HCT116 (cell line): ENCODE results near the gene NAA16. TPM values are rescaled to one million over a fixed set of nuclear protein-coding genes. Genes with fewer than 3 reads are reported as not detected.

ENCODE experiments used
- ATAC-seq: fragments of 200-7000 bp; cut with Tn5 transposase; 2 replicates; pipeline ENCODE4 v1.9.1; 2020; ENCODE audit warnings: mild to moderate bottlenecking, moderate library complexity
- BruUV-seq: library from RNA; stranded (reverse); fragments of 400-500 nt; replicated peaks from 2 replicates; lab custom pipeline; 2021; lab: Mats Ljungman, UMichigan
- CTCF ChIA-PET: fragments of 300-600 bp; sonication (Branson Sonifier 250); formaldehyde crosslinking; loops from one replicate; lab custom pipeline; 2021; ENCODE audit warnings: antibody characterized with exemption; lab: Charles Lee
- POLR2A ChIA-PET: fragments of 300-600, 350-600 bp; sonication (Branson Sonifier 250); formaldehyde crosslinking; loops from one replicate; lab custom pipeline; 2021; ENCODE audit warnings: antibody characterized with exemption; lab: Charles Lee
- RAD21 ChIA-PET, 2 experiments: fragments of 300-600 bp; sonication (Branson Sonifier 250); formaldehyde crosslinking; loops; one replicate each; lab custom pipeline; 2023; ENCODE audit warnings: low total read pairs in 2 of 2; ENCODE audit not compliant: uncharacterized antibody in 2 of 2, unreplicated experiment in 2 of 2, low non-redundant PET in 1 of 2; lab: Charles Lee
- DNase-seq: peaks from one replicate; pipeline ENCODE4 v3.0.0-alpha.2; 2010; ENCODE audit warnings: low read depth, low spot score
- H2AFZ ChIP-seq: fragments of 200-600 bp; shearing (Covaris generic), sonication (generic); 2 replicates; pipeline ENCODE4 v1.6.1; 2017; ENCODE audit warnings: low read depth, mixed run types, mixed read lengths, antibody characterized with exemption, low read length; ENCODE audit not compliant: poor library complexity, severe bottlenecking
- H3K27ac ChIP-seq: 2 replicates; pipeline ENCODE4 v1.5.1; 2012; ENCODE audit warnings: low read depth, low read length
- H3K27me3 ChIP-seq: fragments of 200-600 bp; sonication (generic); 2 replicates; pipeline ENCODE4 v1.6.1; 2016; ENCODE audit warnings: mixed run types, low read length, mixed read lengths; ENCODE audit not compliant: insufficient read depth
- H3K36me3 ChIP-seq, 2 experiments: fragments of 200-500 bp in 1 of 2; fragments of 200-600 bp in 1 of 2; sonication (Bioruptor generic) in 1 of 2; sonication (generic) in 1 of 2; 2 replicates each; pipeline versions ENCODE4 v1.5.1 to v1.6.1; 2014 to 2016; ENCODE audit warnings: low read length in 2 of 2, inconsistent platforms in 1 of 2, mixed read lengths in 1 of 2, mixed run types in 1 of 2; ENCODE audit not compliant: insufficient read depth in 2 of 2, control insufficient read depth in 1 of 2
- H3K4me1 ChIP-seq, 2 experiments: fragments of 200-600 bp in 1 of 2; sonication (generic) in 1 of 2; 2 replicates each; pipeline versions ENCODE4 v1.5.1 to v1.6.1; 2012 to 2017; ENCODE audit warnings: low read length in 2 of 2, inconsistent platforms in 1 of 2, mild to moderate bottlenecking in 1 of 2, mixed read lengths in 1 of 2, mixed run types in 1 of 2, moderate library complexity in 1 of 2; ENCODE audit not compliant: insufficient read depth in 2 of 2, control insufficient read depth in 1 of 2
- H3K4me2 ChIP-seq: fragments of 200-600 bp; sonication (generic); 2 replicates; pipeline ENCODE4 v1.6.1; 2017; ENCODE audit warnings: mixed run types, low read length, mixed read lengths
- H3K4me3 ChIP-seq, 2 experiments: fragments of 200-600 bp in 1 of 2; sonication (generic) in 1 of 2; replicated peaks in 1 of 2; 2 replicates each; pipeline ENCODE4 v1.5.1; 2011 to 2016; ENCODE audit warnings: low read length in 2 of 2, control low read depth in 1 of 2, low read depth in 1 of 2, mild to moderate bottlenecking in 1 of 2, mixed read lengths in 1 of 2, mixed run types in 1 of 2
- H3K79me2 ChIP-seq: fragments of 200-600 bp; sonication (generic); 2 replicates; pipeline ENCODE4 v1.6.1; 2017; ENCODE audit warnings: mild to moderate bottlenecking, mixed run types, low read length, moderate library complexity, mixed read lengths; ENCODE audit not compliant: insufficient read depth
- H3K9ac ChIP-seq: fragments of 200-600 bp; sonication (generic); 2 replicates; pipeline ENCODE4 v1.6.1; 2016; ENCODE audit warnings: low read length, mixed read lengths
- H3K9me2 ChIP-seq: fragments of 200-600 bp; sonication (generic), shearing (Covaris generic); 2 replicates; pipeline ENCODE4 v1.6.1; 2017; ENCODE audit warnings: mixed run types, mild to moderate bottlenecking, moderate library complexity; ENCODE audit not compliant: insufficient read depth
- H3K9me3 ChIP-seq, 2 experiments: fragments of 200-500 bp in 1 of 2; fragments of 200-600 bp in 1 of 2; sonication (Bioruptor generic) in 1 of 2; sonication (generic) in 1 of 2; 2 replicates each; pipeline ENCODE4 v1.6.1; 2014 to 2017; ENCODE audit warnings: low read length in 2 of 2, mixed read lengths in 2 of 2, inconsistent platforms in 1 of 2, low read depth in 1 of 2, mild to moderate bottlenecking in 1 of 2, mixed run types in 1 of 2, moderate library complexity in 1 of 2; ENCODE audit not compliant: control insufficient read depth in 1 of 2, insufficient read depth in 1 of 2
- H4K20me1 ChIP-seq: fragments of 200-600 bp; sonication (generic), shearing (Covaris generic); 2 replicates; pipeline ENCODE4 v1.6.1; 2017; ENCODE audit warnings: mixed run types, mild to moderate bottlenecking, moderate library complexity; ENCODE audit not compliant: insufficient read depth
- ATF3 ChIP-seq: IDR thresholded peaks from 2 replicates; pipeline ENCODE4 v1.6.1; 2012
- CBX3 ChIP-seq: IDR thresholded peaks from 2 replicates; pipeline ENCODE4 v1.6.1; 2012; ENCODE audit warnings: low read depth
- EGR1 ChIP-seq: IDR thresholded peaks from 2 replicates; pipeline ENCODE4 v1.6.1; 2012; ENCODE audit warnings: low read depth
- ELF1 ChIP-seq: IDR thresholded peaks from 2 replicates; pipeline ENCODE4 v1.6.1; 2012; ENCODE audit warnings: low read depth, borderline replicate concordance
- EZH2phosphoT487 ChIP-seq: fragments of 200-600 bp; IDR thresholded peaks from 2 replicates; pipeline ENCODE4 v1.6.1; 2018; ENCODE audit warnings: antibody characterized with exemption, borderline replicate concordance
- FOSL1 ChIP-seq: IDR thresholded peaks from 2 replicates; pipeline ENCODE4 v1.6.1; 2012; ENCODE audit warnings: low read depth
- JUND ChIP-seq: IDR thresholded peaks from 2 replicates; pipeline ENCODE4 v1.6.1; 2012
- POLR2A ChIP-seq: IDR thresholded peaks from 2 replicates; pipeline ENCODE4 v1.7.0; 2011; ENCODE audit warnings: borderline replicate concordance; ENCODE audit not compliant: insufficient read depth, insufficient read length; ENCODE audit errors: extremely low read depth
- POLR2AphosphoS5 ChIP-seq: IDR thresholded peaks from 2 replicates; pipeline ENCODE4 v1.6.1; 2011; ENCODE audit warnings: mild to moderate bottlenecking, low read depth, low read length, moderate library complexity
- RAD21 ChIP-seq: IDR thresholded peaks from 2 replicates; pipeline ENCODE4 v1.6.1; 2012; ENCODE audit warnings: low read depth, mild to moderate bottlenecking
- SIN3A ChIP-seq: IDR thresholded peaks from 2 replicates; pipeline ENCODE4 v1.6.1; 2012; ENCODE audit warnings: low read depth
- SP1 ChIP-seq: IDR thresholded peaks from 2 replicates; pipeline ENCODE4 v1.6.1; 2012; ENCODE audit warnings: low read depth
- TCF7L2 ChIP-seq: IDR thresholded peaks from 2 replicates; pipeline ENCODE4 v1.7.0; 2011; ENCODE audit warnings: borderline replicate concordance, inconsistent platforms; ENCODE audit not compliant: insufficient read depth, insufficient read length; ENCODE audit errors: extremely low read depth
- YY1 ChIP-seq: IDR thresholded peaks from 2 replicates; pipeline ENCODE4 v1.6.1; 2011; ENCODE audit warnings: low read length, low read depth, moderate library complexity, mild to moderate bottlenecking; ENCODE audit not compliant: insufficient replicate concordance; ENCODE audit errors: extremely low read depth
- ZFX ChIP-seq: fragments of 450-650 bp; IDR thresholded peaks from 2 replicates; pipeline ENCODE4 v1.6.1; 2017
- intact Hi-C: fragments of 100-400 bp; cut with micrococcal nuclease; formaldehyde crosslinking; loops from 2 replicates; pipeline ENCODE4 v1.10.0; 2022
- total RNA-seq: library from RNA; stranded (reverse); gene quantifications from one replicate; pipeline ENCODE4 v1.2.1, GENCODE V29; 2021; ENCODE audit not compliant: unreplicated experiment
- TF ChIP-seq, protein P1 (sequence below): IDR thresholded peaks from 2 replicates; pipeline ENCODE4 v1.6.1; 2012; ENCODE audit warnings: low read depth
- TF ChIP-seq, protein P2 (sequence below): IDR thresholded peaks from 2 replicates; pipeline ENCODE4 v1.6.1; 2011; ENCODE audit warnings: mild to moderate bottlenecking, low read length, moderate library complexity; ENCODE audit not compliant: insufficient replicate concordance; ENCODE audit errors: extremely low read depth

The NAA16 gene
- total RNA-seq, 1 experiment from 2014 or later: 19.1 TPM

GRCh38 chr13:41364043-41364442, 53.0 kb downstream of the NAA16 start:
- no peak overlapping the region for H3K4me2 ChIP-seq
- no peak overlapping the region for H3K9ac ChIP-seq
- no peaks in the 10 kb centered on the region for H3K9me2 ChIP-seq
- RAD21 ChIA-PET: no interaction called here
- DNase-seq (no peak), ATAC-seq (no peak)
- no peak overlapping the region for H3K27ac ChIP-seq
- H3K9me3 ChIP-seq: no peaks in the 10 kb centered on the region
- H2AFZ ChIP-seq: no peak overlapping the region
- BruUV-seq: no TSS peak
- no peaks in the 10 kb centered on the region for H3K27me3 ChIP-seq
- TF ChIP-seq ZFX (no peak), SP1 (no peak)
- TF ChIP-seq, protein P1, sequence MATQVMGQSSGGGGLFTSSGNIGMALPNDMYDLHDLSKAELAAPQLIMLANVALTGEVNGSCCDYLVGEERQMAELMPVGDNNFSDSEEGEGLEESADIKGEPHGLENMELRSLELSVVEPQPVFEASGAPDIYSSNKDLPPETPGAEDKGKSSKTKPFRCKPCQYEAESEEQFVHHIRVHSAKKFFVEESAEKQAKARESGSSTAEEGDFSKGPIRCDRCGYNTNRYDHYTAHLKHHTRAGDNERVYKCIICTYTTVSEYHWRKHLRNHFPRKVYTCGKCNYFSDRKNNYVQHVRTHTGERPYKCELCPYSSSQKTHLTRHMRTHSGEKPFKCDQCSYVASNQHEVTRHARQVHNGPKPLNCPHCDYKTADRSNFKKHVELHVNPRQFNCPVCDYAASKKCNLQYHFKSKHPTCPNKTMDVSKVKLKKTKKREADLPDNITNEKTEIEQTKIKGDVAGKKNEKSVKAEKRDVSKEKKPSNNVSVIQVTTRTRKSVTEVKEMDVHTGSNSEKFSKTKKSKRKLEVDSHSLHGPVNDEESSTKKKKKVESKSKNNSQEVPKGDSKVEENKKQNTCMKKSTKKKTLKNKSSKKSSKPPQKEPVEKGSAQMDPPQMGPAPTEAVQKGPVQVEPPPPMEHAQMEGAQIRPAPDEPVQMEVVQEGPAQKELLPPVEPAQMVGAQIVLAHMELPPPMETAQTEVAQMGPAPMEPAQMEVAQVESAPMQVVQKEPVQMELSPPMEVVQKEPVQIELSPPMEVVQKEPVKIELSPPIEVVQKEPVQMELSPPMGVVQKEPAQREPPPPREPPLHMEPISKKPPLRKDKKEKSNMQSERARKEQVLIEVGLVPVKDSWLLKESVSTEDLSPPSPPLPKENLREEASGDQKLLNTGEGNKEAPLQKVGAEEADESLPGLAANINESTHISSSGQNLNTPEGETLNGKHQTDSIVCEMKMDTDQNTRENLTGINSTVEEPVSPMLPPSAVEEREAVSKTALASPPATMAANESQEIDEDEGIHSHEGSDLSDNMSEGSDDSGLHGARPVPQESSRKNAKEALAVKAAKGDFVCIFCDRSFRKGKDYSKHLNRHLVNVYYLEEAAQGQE: no peak
- H4K20me1 ChIP-seq: no peaks in the 10 kb centered on the region
- H3K79me2 ChIP-seq: no peaks in the 10 kb centered on the region
- H3K36me3 ChIP-seq: peaks cover 27 to 37% of the 10 kb centered on the region in 2 experiments
- no peaks in the 10 kb centered on the region for H3K4me1 ChIP-seq
- POLR2A ChIA-PET: no interaction called here
- CTCF ChIA-PET: interaction anchor here (0.9 kb wide), 1 partner anchor 10 kb away, joined by 4 read pairs; no protein-coding TSS in a partner anchor
- H3K4me3 ChIP-seq: no peak overlapping the region
- intact Hi-C loops: no loop called here

DNA sequence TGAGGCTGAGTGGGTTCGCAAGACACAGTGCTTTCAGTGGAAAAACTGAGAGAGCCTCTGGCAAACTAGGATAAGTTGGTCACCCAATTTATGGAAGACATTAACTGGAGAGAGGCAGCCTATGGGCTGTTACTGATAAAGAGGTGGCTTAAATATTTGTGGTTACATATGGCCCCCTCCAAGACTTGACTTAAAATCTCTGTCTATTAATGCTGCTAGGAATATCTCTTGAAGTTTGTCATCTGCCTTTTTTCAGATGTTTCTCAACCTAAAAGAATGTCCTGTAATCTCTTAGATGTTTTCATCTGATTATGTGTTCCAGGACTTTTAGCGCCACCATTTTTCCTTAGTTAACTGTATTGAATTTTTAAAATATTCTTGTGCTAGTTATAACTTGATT, 54.6 kb downstream of the NAA16 start:
- Histone ChIP-seq H3K36me3 (peaks cover 25 to 44% of the 10 kb centered on the region in 2 experiments), H2AFZ (no peak overlapping the region), H3K9me3 (no peaks in the 10 kb centered on the region), H3K4me3 (no peak overlapping the region), H3K79me2 (no peaks in the 10 kb centered on the region), H3K9me2 (no peaks in the 10 kb centered on the region), H3K27ac (no peak overlapping the region), H3K9ac (no peak overlapping the region), H3K4me2 (no peak overlapping the region), H4K20me1 (no peaks in the 10 kb centered on the region), H3K27me3 (no peaks in the 10 kb centered on the region), H3K4me1 (no peaks in the 10 kb centered on the region)
- BruUV-seq: no TSS peak
- no peak for ATAC-seq
- no peak for DNase-seq
- POLR2A ChIA-PET: no interaction called here
- CTCF ChIA-PET: no interaction called here
- TF ChIP-seq YY1: no peak
- TF ChIP-seq POLR2A: no peak
- no peak for TF ChIP-seq FOSL1
- TF ChIP-seq, protein P2, sequence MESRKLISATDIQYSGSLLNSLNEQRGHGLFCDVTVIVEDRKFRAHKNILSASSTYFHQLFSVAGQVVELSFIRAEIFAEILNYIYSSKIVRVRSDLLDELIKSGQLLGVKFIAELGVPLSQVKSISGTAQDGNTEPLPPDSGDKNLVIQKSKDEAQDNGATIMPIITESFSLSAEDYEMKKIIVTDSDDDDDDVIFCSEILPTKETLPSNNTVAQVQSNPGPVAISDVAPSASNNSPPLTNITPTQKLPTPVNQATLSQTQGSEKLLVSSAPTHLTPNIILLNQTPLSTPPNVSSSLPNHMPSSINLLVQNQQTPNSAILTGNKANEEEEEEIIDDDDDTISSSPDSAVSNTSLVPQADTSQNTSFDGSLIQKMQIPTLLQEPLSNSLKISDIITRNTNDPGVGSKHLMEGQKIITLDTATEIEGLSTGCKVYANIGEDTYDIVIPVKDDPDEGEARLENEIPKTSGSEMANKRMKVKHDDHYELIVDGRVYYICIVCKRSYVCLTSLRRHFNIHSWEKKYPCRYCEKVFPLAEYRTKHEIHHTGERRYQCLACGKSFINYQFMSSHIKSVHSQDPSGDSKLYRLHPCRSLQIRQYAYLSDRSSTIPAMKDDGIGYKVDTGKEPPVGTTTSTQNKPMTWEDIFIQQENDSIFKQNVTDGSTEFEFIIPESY: no peak
- no peak for TF ChIP-seq EGR1
- no peak for TF ChIP-seq EZH2phosphoT487
- no peak for TF ChIP-seq ELF1
- no peak for TF ChIP-seq TCF7L2
- TF ChIP-seq ATF3: no peak
- TF ChIP-seq SIN3A: no peak
- TF ChIP-seq CBX3: no peak
- no peak for TF ChIP-seq JUND
- no peak for TF ChIP-seq RAD21
- no peak for TF ChIP-seq POLR2AphosphoS5
- TF ChIP-seq SP1: no peak
- intact Hi-C loops: no loop called here
- RAD21 ChIA-PET: no interaction called here
